Stomach smooth muscle (tissue), 2 donors: ENCODE results near the gene GPI.

Experiments used
- H3K27ac ChIP-seq: one replicate; pipeline ENCODE4 v1.7.0; 2013; ENCODE audit warnings: mild to moderate bottlenecking, low read length, inconsistent platforms
- H3K27me3 ChIP-seq, 2 donors: one replicate each; pipeline ENCODE4 v1.7.0; 2013; ENCODE audit warnings: low read length in 2 of 2; ENCODE audit not compliant: insufficient read depth in 2 of 2, control insufficient read depth in 1 of 2
- H3K36me3 ChIP-seq, 2 donors: one replicate each; pipeline ENCODE4 v1.7.0; 2013; ENCODE audit warnings: low read length in 2 of 2; ENCODE audit not compliant: control insufficient read depth in 2 of 2, insufficient read depth in 2 of 2
- H3K4me1 ChIP-seq: one replicate; pipeline ENCODE4 v1.7.0; 2013; ENCODE audit warnings: low read length; ENCODE audit not compliant: control insufficient read depth, insufficient read depth
- H3K4me3 ChIP-seq, 2 donors: one replicate each; pipeline ENCODE4 v1.7.0; 2013; ENCODE audit warnings: low read length in 2 of 2
- H3K9ac ChIP-seq, 2 donors: one replicate each; pipeline ENCODE4 v1.7.0; 2013; ENCODE audit warnings: low read length in 2 of 2, mild to moderate bottlenecking in 1 of 2
- H3K9me3 ChIP-seq, 2 donors: one replicate each; pipeline ENCODE4 v1.7.0; 2013; ENCODE audit warnings: low read length in 2 of 2; ENCODE audit not compliant: control insufficient read depth in 2 of 2
- donor health status: healthy.
- donor health status: Pancreatic carcinoma.

GPI gene

DNA sequence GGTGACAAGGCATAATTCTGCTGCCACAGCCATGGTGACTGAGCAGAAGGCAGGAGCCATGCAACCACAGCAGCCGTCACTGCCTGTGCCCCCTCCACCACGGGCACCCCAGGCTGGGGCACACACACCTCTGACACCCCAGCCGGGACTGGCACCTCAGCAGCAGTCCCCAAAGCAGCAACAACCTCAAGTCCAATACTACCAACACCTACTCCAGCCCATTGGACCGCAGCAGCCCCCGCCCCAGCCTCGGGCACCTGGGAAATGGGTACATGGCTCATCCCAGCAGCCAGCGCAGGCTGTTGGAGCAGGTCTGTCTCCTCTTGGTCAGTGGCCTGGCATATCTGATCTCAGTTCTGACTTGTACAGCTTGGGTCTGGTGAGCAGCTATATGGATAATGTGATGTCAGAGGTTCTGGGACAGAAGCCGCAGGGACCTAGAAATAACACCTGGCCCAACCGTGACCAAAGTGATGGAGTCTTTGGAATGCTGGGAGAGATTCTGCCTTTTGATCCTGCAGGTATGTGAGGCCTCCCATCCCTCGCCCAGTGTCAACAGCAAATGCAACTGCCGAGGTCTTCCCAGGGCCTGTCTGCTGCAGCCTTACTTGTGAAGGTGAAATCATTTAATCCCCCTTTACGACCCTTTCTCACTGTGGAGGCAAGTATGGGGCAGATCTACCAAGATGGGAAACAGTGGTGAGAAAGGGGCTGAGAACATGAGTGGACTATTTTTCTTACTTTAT is 22.9 kb upstream of the GPI start:
- Histone ChIP-seq H3K36me3 (peaks cover 28 to 39% of the 10 kb centered on the region in 2 donors), H3K4me1 (no peaks in the 10 kb centered on the region), H3K27me3 (no peaks in the 10 kb centered on the region), H3K9me3 (no peaks in the 10 kb centered on the region), H3K9ac (no peak overlapping the region), H3K4me3 (no peak overlapping the region), H3K27ac (no peak overlapping the region)

DNA sequence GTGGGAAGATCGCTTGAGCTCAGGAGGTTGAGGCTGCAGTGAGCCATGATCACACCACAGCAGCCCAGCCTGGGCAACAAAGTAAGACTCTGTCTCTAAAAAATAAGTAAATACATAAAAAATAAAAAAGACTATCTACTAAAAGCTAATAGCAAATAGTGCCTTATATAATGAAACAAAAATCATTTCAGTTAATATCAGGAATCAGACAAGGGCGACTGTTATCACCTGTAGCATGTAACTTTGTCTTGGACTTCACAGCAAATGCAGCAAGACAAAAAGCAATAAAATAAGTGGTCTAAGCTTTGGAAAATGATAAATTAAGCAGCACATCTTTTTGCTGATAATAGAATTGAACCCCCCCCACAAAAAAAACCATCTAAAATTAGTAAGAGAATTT is 21.2 kb upstream of the GPI start:
- Histone ChIP-seq H3K27ac (no peak overlapping the region), H3K4me1 (no peaks in the 10 kb centered on the region), H3K4me3 (no peak overlapping the region), H3K36me3 (peaks cover 28 to 42% of the 10 kb centered on the region in 2 donors), H3K27me3 (no peaks in the 10 kb centered on the region), H3K9ac (no peak overlapping the region), H3K9me3 (no peaks in the 10 kb centered on the region)

DNA sequence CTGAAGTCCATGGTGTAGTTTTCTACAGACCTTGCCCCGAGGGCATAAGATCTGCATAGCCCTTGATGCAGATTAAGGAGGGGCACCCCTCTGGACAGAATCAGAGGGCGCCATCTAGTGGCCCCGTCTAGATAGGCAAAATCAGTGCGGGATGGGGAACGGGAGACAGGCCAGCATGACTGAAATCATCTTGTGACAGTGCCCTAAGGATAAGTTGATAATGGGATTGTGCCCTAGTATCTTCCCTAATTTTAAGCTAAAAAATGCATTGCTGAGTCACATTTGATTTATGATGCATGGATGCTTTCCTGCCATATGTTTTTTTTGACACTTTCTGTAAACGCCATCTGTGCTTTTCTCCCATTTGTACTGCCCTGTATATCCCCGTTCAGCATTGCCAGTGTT is 19.0 kb upstream of the GPI start:
- H3K36me3 ChIP-seq = peaks cover 19 to 34% of the 10 kb centered on the region in 2 donors
- no peak overlapping the region for H3K9ac ChIP-seq

DNA sequence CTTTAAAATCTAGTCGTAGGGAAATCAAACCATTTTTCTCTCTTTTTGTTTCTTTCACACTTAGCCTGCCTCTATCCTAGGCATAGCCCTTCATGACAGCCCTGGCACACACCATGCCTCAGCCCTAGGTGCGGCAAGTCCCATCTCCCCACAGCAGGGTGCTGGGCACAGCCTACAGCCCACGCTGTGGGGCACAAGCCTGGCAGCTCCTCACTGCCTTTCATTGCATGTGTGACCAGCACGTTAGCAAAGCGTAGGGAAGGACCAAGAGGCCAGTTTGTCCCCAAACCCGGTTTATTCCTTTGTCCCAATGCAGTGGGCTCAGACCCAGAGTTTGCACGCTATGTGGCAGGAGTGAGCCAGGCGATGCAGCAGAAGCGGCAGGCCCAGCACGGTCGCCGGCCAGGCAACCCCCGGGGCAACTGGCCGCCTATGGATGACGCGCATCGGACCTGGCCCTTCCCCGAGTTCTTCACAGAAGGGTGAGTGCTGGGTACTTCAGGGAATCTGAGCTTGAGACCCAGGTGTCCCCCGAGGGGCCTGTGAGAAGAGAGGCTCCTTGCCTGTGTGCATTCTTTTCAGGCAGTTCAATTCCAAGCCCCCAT is 17.3 kb upstream of the GPI start:
- Histone ChIP-seq H3K36me3 (peaks cover 13 to 29% of the 10 kb centered on the region in 2 donors), H3K4me1 (no peaks in the 10 kb centered on the region), H3K27ac (no peak overlapping the region), H3K9ac (no peak overlapping the region), H3K9me3 (no peaks in the 10 kb centered on the region), H3K4me3 (no peak overlapping the region), H3K27me3 (no peaks in the 10 kb centered on the region)

More for the DNA sequence above, 19.0 kb upstream of the GPI start:
- no peaks in the 10 kb centered on the region for H3K27me3 ChIP-seq
- H3K4me1 ChIP-seq = no peaks in the 10 kb centered on the region
- no peak overlapping the region for H3K27ac ChIP-seq
- H3K4me3 ChIP-seq = no peak overlapping the region
- no peaks in the 10 kb centered on the region for H3K9me3 ChIP-seq

DNA sequence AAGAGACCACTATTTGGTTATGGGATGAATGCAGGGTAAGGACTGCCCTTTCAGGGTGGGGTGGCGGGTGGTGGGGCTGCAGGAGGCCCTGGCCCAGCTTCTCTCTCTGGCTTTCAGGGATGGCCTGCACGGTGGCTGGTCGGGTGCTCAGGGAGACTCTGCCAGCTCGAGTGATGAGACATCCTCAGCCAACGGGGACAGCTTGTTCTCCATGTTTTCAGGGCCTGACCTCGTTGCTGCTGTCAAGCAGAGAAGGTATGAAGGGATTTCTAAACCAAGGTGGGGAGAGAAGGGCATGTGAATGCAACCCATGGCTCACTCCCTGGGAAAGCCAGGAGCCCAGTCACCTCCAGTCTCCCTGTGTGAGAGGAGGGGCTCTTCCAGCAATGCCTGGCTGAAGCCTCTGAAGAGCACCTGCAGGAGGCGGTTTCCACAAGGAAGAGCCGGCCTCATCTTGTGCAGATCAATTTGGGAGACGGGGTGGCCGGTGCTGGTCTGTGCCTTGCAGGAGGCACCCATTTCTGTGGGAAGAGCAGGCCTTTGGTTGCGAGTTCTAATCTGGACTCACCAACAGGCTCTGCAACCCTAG is 16.0 kb upstream of the GPI start:
- Histone ChIP-seq H3K27me3 (no peaks in the 10 kb centered on the region), H3K4me1 (no peaks in the 10 kb centered on the region), H3K4me3 (no peak overlapping the region), H3K36me3 (peaks cover 13 to 29% of the 10 kb centered on the region in 2 donors), H3K27ac (no peak overlapping the region), H3K9ac (no peak overlapping the region), H3K9me3 (no peaks in the 10 kb centered on the region)

DNA sequence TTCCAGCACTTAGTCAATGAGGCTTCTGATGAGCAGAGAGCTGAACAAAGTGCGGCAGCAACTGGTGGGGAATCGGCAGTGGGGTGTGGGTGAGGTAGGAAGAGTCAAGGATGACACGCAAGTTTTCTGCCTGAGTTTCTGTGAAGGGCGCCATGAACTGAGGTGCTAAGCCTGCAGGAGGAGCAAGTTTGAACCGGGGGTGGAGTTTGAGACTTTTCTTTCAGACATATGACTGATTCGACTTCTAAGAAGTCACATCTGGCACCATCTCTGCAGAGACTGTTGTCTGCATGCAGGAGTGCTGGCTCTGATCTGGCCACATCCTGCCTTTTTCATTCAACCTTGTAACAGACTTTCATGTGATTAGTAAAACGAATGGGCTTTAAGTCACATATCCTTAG is 14.8 kb upstream of the GPI start:
- no peaks in the 10 kb centered on the region for H3K9me3 ChIP-seq
- no peak overlapping the region for H3K27ac ChIP-seq
- H3K9ac ChIP-seq = no peak overlapping the region
- H3K36me3 ChIP-seq = peaks cover 13 to 33% of the 10 kb centered on the region in 2 donors
- no peaks in the 10 kb centered on the region for H3K4me1 ChIP-seq
- no peaks in the 10 kb centered on the region for H3K27me3 ChIP-seq
- no peak overlapping the region for H3K4me3 ChIP-seq

DNA sequence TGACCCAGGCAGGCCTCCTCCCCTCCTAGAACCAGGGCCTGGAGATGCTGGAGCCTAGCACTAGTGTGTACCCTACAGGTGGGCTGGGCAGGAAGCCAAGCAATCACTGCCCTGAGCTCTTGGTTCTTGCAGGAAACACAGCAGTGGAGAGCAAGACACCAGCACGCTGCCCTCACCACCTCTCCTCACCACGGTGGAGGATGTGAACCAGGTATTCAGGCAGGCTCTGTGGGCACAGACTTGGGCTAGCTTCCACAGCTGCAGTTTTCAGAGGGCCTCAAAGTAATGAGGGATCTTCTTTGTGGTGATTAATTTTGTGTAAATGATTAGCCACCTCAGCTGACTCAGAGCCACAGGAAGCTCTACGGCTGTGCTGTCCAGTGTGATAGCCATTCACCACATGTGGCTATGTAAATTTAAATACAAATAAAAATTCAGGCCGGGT is 13.6 kb upstream of the GPI start:
- peaks cover 13 to 33% of the 10 kb centered on the region in 2 donors for H3K36me3 ChIP-seq

DNA sequence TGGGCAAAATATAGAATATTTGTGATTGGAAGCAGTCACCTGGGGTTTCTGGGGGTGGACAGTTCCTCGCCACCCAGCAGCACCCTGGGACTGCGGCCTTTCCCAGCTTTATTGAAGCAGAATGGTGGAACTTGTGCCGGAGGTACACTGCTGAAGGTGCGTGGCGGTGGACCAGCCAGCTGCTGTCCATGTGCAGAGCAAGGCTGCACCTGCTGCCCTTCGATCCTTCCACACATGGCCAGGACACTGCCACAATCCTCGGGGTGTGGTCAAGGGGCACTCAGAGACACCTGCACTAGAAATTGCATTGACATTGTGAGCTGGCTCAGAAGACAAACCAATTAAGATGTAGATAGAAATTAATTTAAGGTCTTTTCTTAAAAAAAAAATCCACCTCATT is 11.4 kb upstream of the GPI start:
- Histone ChIP-seq H3K9me3 (no peaks in the 10 kb centered on the region), H3K27ac (no peak overlapping the region), H3K4me3 (no peak overlapping the region), H3K4me1 (peaks cover 4% of the 10 kb centered on the region), H3K9ac (no peak overlapping the region), H3K27me3 (no peaks in the 10 kb centered on the region), H3K36me3 (peaks cover 13 to 25% of the 10 kb centered on the region in 2 donors)

More for the DNA sequence above, 13.6 kb upstream of the GPI start:
- no peak overlapping the region for H3K9ac ChIP-seq
- H3K27ac ChIP-seq = no peak overlapping the region
- H3K9me3 ChIP-seq = no peaks in the 10 kb centered on the region
- H3K4me3 ChIP-seq = no peak overlapping the region
- H3K27me3 ChIP-seq = no peaks in the 10 kb centered on the region
- H3K4me1 ChIP-seq = no peaks in the 10 kb centered on the region

DNA sequence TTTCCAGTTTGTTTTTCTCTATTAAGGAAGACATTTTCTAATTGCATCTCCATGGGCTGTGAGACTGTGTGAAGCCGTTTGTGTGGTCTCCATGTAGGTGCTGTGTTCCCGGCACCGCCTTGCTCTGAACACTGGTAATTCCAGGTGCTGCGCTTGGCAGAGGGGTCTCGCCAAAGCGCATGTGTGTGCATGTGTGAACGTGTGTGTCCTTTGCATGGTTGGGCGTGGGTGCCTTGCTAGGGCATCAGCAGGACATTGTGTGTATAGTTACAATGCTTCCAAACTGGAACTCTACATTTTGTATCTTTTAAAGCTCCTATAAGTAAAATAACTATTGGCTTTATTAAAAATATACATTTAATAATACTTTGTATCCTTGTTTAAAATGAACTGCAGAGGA is 9.8 kb upstream of the GPI start:
- H3K27ac ChIP-seq = no peak overlapping the region
- H3K27me3 ChIP-seq = no peaks in the 10 kb centered on the region
- no peaks in the 10 kb centered on the region for H3K9me3 ChIP-seq
- no peak overlapping the region for H3K4me3 ChIP-seq
- H3K9ac ChIP-seq = no peak overlapping the region
- H3K36me3 ChIP-seq = peaks cover 8 to 18% of the 10 kb centered on the region in 2 donors
- peaks cover 20% of the 10 kb centered on the region for H3K4me1 ChIP-seq

DNA sequence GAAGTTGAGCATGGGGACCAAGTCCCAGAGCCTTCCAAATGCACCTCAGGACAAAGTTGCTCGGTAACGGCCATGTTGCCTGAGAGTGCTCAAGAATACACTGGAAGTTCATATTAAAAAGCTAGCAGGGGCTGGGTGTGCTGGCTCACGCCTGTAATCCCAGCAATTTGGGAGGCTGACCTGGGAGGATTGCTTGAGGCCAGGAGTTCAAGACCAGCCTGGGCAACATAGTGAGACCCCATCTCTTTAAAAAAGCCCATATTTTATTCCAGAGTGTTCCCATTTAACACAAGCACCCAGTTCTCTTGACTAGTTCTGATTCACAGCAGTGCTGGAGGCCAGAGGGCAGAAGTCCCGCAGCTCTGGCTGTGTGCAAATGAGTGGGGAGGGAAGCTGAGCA is 8.1 kb upstream of the GPI start:
- Histone ChIP-seq H3K4me1 (peaks cover 20% of the 10 kb centered on the region), H3K9me3 (no peaks in the 10 kb centered on the region), H3K36me3 (peaks cover 3 to 12% of the 10 kb centered on the region in 2 donors), H3K4me3 (no peak overlapping the region), H3K27me3 (no peaks in the 10 kb centered on the region), H3K27ac (no peak overlapping the region), H3K9ac (no peak overlapping the region)

DNA sequence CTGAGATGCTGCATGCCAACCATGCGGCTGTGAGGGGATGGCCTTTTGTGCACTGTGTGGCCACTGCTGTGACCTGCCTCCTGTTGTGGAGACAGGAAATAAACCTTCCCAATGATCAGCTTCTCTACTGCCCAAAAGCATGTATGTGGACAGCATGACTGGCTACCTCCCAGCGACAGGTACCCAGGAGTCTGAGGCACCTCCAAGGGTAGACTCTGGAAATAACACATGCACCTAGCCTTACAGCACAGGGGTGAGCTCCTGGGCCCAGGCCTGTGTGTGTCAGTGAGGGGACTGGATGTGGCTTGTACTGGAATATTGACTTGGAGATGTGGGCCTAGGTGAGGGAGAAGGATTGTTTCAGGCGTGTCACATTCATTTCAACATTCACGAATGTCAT is 7.6 kb upstream of the GPI start:
- Histone ChIP-seq H3K9ac (no peak overlapping the region), H3K36me3 (peaks cover under 1 to 11% of the 10 kb centered on the region in 2 donors), H3K4me1 (peaks cover 20% of the 10 kb centered on the region), H3K27me3 (no peaks in the 10 kb centered on the region), H3K4me3 (no peak overlapping the region), H3K27ac (no peak overlapping the region), H3K9me3 (no peaks in the 10 kb centered on the region)
